K562 (cell line): ENCODE results near the gene SH3GL3. TPM values are rescaled to one million over a fixed set of nuclear protein-coding genes. Genes with fewer than 3 reads are reported as not detected.

ENCODE experiments used
- ATAC-seq: fragments of 200-7000 bp; cut with Tn5 transposase; 3 replicates; pipeline ENCODE4 v1.9.1; 2020; ENCODE audit warnings: moderate library complexity
- BruUV-seq: library from RNA; stranded (reverse); fragments of 400-500 nt; replicated peaks from 2 replicates; lab custom pipeline; 2021; lab: Mats Ljungman, UMichigan
- CTCF ChIA-PET: fragments of 300-600 bp; formaldehyde crosslinking; extraction: SDS; loops from one replicate; lab custom pipeline; 2021; ENCODE audit warnings: low intra/inter-chr PET ratio; lab: Yijun Ruan, JAX
- POLR2A ChIA-PET: fragments of 300-600, 350-650 bp; sonication (Branson Sonifier 250); formaldehyde crosslinking; extraction: SDS; loops from one replicate; lab custom pipeline; 2021; ENCODE audit warnings: antibody characterized with exemption, inconsistent platforms; lab: Yijun Ruan, JAX
- DNase-seq, 4 experiments: peaks; one replicate each; pipeline versions ENCODE4 v3.0.0 to v3.0.0-alpha.2; 2011 to 2018; ENCODE audit warnings: low spot score in 3 of 4, mixed read lengths in 3 of 4; ENCODE audit errors: extremely low read depth in 1 of 4
- FAIRE-seq: peaks from 2 replicates; lab custom pipeline; 2011; peaks lifted over from hg19 to GRCh38; lab: Jason Lieb, UNC
- H2AFZ ChIP-seq: 2 replicates; pipeline ENCODE4 v1.6.0; 2011; ENCODE audit warnings: low read depth, low read length, control low read depth, inconsistent platforms
- H3K27ac ChIP-seq: fragments of 200-600 bp; 3 replicates; pipeline ENCODE4 v1.8.0; 2011; ENCODE audit warnings: low read depth, mild to moderate bottlenecking, control low read depth, inconsistent platforms, low read length, moderate library complexity, mixed read lengths; ENCODE audit errors: extremely low read depth
- H3K27me3 ChIP-seq, 2 experiments: fragments of 300-600 bp in 1 of 2; 2 replicates in 1 of 2; 3 replicates in 1 of 2; pipeline versions ENCODE4 v1.6.0 to v1.8.0; 2011; ENCODE audit warnings: inconsistent platforms in 2 of 2, low read length in 2 of 2, mild to moderate bottlenecking in 1 of 2, mixed read lengths in 1 of 2, moderate library complexity in 1 of 2; ENCODE audit not compliant: control insufficient read depth in 2 of 2, insufficient read depth in 2 of 2
- H3K36me3 ChIP-seq: fragments of 300-600 bp; 3 replicates; pipeline ENCODE4 v1.8.0; 2011; ENCODE audit warnings: mild to moderate bottlenecking, low read length, inconsistent platforms; ENCODE audit not compliant: control insufficient read depth, insufficient read depth
- H3K4me1 ChIP-seq, 2 experiments: fragments of 200-600 bp in 1 of 2; replicated peaks in 1 of 2; 2 replicates in 1 of 2; 3 replicates in 1 of 2; pipeline versions ENCODE4 v1.5.1 to v1.8.0; 2011; ENCODE audit warnings: inconsistent platforms in 2 of 2, low read length in 2 of 2, mild to moderate bottlenecking in 1 of 2, mixed read lengths in 1 of 2, moderate library complexity in 1 of 2; ENCODE audit not compliant: control insufficient read depth in 2 of 2, insufficient read depth in 2 of 2
- H3K4me2 ChIP-seq: 2 replicates; pipeline ENCODE4 v1.6.1; 2011; ENCODE audit warnings: low read length, control low read depth, inconsistent platforms, mixed read lengths; ENCODE audit not compliant: insufficient read depth
- H3K4me3 ChIP-seq: fragments of 200-600 bp; sonication (generic), shearing (Covaris generic); 2 replicates; pipeline ENCODE4 v1.5.1; 2016; ENCODE audit warnings: control low read depth, inconsistent platforms
- H3K79me2 ChIP-seq: fragments of 200-600 bp; 3 replicates; pipeline ENCODE4 v1.8.0; 2011; ENCODE audit warnings: low read length, inconsistent platforms; ENCODE audit not compliant: control insufficient read depth, insufficient read depth
- H3K9ac ChIP-seq, 2 experiments: 2 replicates each; pipeline versions ENCODE4 v1.6.0 to v1.6.1; 2011; ENCODE audit warnings: low read depth in 2 of 2, low read length in 2 of 2, control low read depth in 1 of 2, inconsistent platforms in 1 of 2, mild to moderate bottlenecking in 1 of 2, mixed read lengths in 1 of 2; ENCODE audit not compliant: insufficient read depth in 1 of 2
- H3K9me1 ChIP-seq: one replicate; pipeline ENCODE4 v1.6.0; 2011; ENCODE audit warnings: inconsistent platforms, mild to moderate bottlenecking, low read length, moderate library complexity; ENCODE audit not compliant: control insufficient read depth, insufficient read depth
- H3K9me3 ChIP-seq: replicated peaks from 2 replicates; pipeline ENCODE4 v1.5.1; 2011; ENCODE audit warnings: low read depth, low read length, inconsistent platforms; ENCODE audit not compliant: control insufficient read depth, insufficient read depth
- H4K20me1 ChIP-seq: replicated peaks from 2 replicates; pipeline ENCODE4 v1.6.1; 2011; ENCODE audit warnings: low read length, inconsistent platforms, mixed read lengths; ENCODE audit not compliant: control insufficient read depth, insufficient read depth
- EGR1 ChIP-seq: fragments of 450-650 bp; conservative IDR thresholded peaks from 2 replicates; pipeline ENCODE4 v1.6.1; 2017; ENCODE audit warnings: mild to moderate bottlenecking
- EHMT2 ChIP-seq: fragments of 450-650 bp; IDR thresholded peaks from 2 replicates; pipeline ENCODE4 v1.6.1; 2018; ENCODE audit warnings: antibody characterized with exemption
- ESRRB ChIP-seq: fragments of 250-450 bp; sonication (Bioruptor Pico); IDR thresholded peaks from 2 replicates; pipeline ENCODE4 v1.5.0; 2020; ENCODE audit warnings: mild to moderate bottlenecking, moderate library complexity, borderline replicate concordance
- FOXK1 ChIP-seq: sonication (generic); formaldehyde crosslinking; IDR thresholded peaks from 2 replicates; pipeline ENCODE4 v1.8.0; 2022; ENCODE audit warnings: missing genetic modification reagents, mild to moderate bottlenecking, borderline replicate concordance
- HDAC3 ChIP-seq: fragments of 450-650 bp; IDR thresholded peaks from 2 replicates; pipeline ENCODE4 v1.6.1; 2018; ENCODE audit warnings: borderline replicate concordance, mild to moderate bottlenecking, moderate library complexity; ENCODE audit not compliant: partially characterized antibody
- MAFK ChIP-seq: IDR thresholded peaks from 2 replicates; pipeline ENCODE4 v1.6.1; 2011; ENCODE audit warnings: low read length, improper control_type of control experiment
- MECOM ChIP-seq: fragments of 250-450 bp; sonication (Bioruptor Pico); IDR thresholded peaks from 2 replicates; pipeline ENCODE4 v1.8.0; 2022; ENCODE audit warnings: inconsistent platforms
- NCOA6 ChIP-seq: fragments of 450-650 bp; IDR thresholded peaks from 2 replicates; pipeline ENCODE4 v1.6.1; 2017; ENCODE audit warnings: mild to moderate bottlenecking
- PCBP1 ChIP-seq: fragments of 200-400 bp; formaldehyde crosslinking; IDR thresholded peaks from 2 replicates; pipeline ENCODE4 v1.6.1; 2018; ENCODE audit warnings: mild to moderate bottlenecking, low read depth, low read length; ENCODE audit not compliant: poor library complexity, severe bottlenecking
- RB1 ChIP-seq: fragments of 450-650 bp; IDR thresholded peaks from 2 replicates; pipeline ENCODE4 v1.6.1; 2017; ENCODE audit warnings: low read depth, mild to moderate bottlenecking
- RCOR1 ChIP-seq, 2 experiments: IDR thresholded peaks; 2 replicates each; pipeline ENCODE4 v1.6.1; 2012; ENCODE audit warnings: low read depth in 2 of 2, low read length in 2 of 2, borderline replicate concordance in 1 of 2, improper control_type of control experiment in 1 of 2
- STAG1 ChIP-seq: sonication (generic); formaldehyde crosslinking; IDR thresholded peaks from 2 replicates; pipeline ENCODE4 v1.5.0; 2020; ENCODE audit warnings: missing genetic modification reagents, borderline replicate concordance
- ZNF232 ChIP-seq: sonication (generic); formaldehyde crosslinking; IDR thresholded peaks from 2 replicates; pipeline ENCODE4 v1.8.0; 2022; ENCODE audit warnings: mild to moderate bottlenecking, missing genetic modification reagents
- ZNF239 ChIP-seq: fragments of 250-450 bp; sonication (Bioruptor Pico); IDR thresholded peaks from 2 replicates; pipeline ENCODE4 v1.4.0; 2020; ENCODE audit warnings: mild to moderate bottlenecking
- ZNF655 ChIP-seq: fragments of 250-450 bp; sonication (Bioruptor Pico); IDR thresholded peaks from 2 replicates; pipeline ENCODE4 v1.5.0; 2021
- WGBS: fragments of 100-300 bp; shearing (Covaris generic); methylation state at CpG from one replicate; pipeline ENCODE4 v1.1.6; 2016; ENCODE audit warnings: low coverage, mixed read lengths; ENCODE audit not compliant: insufficient coverage; ENCODE audit errors: missing lambda C conversion rate; 5-methylcytosine and 5-hydroxymethylcytosine counted together
- in situ Hi-C: fragments of 300-500 bp; cut with MboI; formaldehyde crosslinking; loops from 4 replicates; pipeline ENCODE4 v1.15.0; 2018; ENCODE audit warnings: inconsistent platforms, mixed read lengths
- intact Hi-C: fragments of 100-400 bp; cut with micrococcal nuclease; formaldehyde crosslinking; loops from 2 replicates; pipeline ENCODE4 v1.14.2; 2022
- polyA plus RNA-seq, 8 experiments: library from polyadenylated mRNA; depleted of rRNA in 4 of 8; stranded (reverse) in 5 of 8; unstranded in 3 of 8; fragments of >200 nt; fragmentation: Nextera tagmentation in 2 of 8; fragmentation: Illumina TruSeq in 1 of 8; extraction: Ambion mirVana in 2 of 8; extraction: Trizol in 1 of 8; gene quantifications; 2 replicates each; pipeline versions ENCODE4 v1.2.1 to v1.2.3, GENCODE V29; 2011 to 2014; ENCODE audit warnings: inconsistent platforms in 1 of 8, missing spikeins in 1 of 8
- total RNA-seq, 7 experiments: library from RNA; depleted of rRNA in 6 of 7; stranded (reverse); fragments of >200 nt in 6 of 7; fragmentation: Illumina TruSeq in 2 of 7; extraction: Trizol in 2 of 7; gene quantifications; 2 replicates each; pipeline versions ENCODE4 v1.2.1 to v1.2.3, GENCODE V29; 2011 to 2021; ENCODE audit warnings: low replicate concordance in 1 of 7
- TF ChIP-seq, protein P1 (sequence below): sonication (generic); formaldehyde crosslinking; IDR thresholded peaks from 2 replicates; pipeline ENCODE4 v1.8.0; 2022; ENCODE audit warnings: missing genetic modification reagents, mild to moderate bottlenecking, borderline replicate concordance

Gene SH3GL3
- total and polyA plus RNA-seq, 9 of the 15 experiments (the other 6 are each of a cell fraction or from before 2014, with no cell fraction given) = 3.9 to 16.0 (median 9.7) TPM

- ATAC-seq (no peak), DNase-seq (no peak), FAIRE-seq (no peak)
- in situ Hi-C loops (no loop called here), intact Hi-C loops (no loop called here)
- POLR2A ChIA-PET = no interaction called here
- H2AFZ ChIP-seq = no peak overlapping the region
- H3K9me1 ChIP-seq = no peaks in the 10 kb centered on the region
- no peaks in the 10 kb centered on the region; the same call in 2 of the 3 replicates for H3K79me2 ChIP-seq
- H3K27ac ChIP-seq = no peak overlapping the region
- H3K36me3 ChIP-seq = no peaks in the 10 kb centered on the region
- no peaks in the 10 kb centered on the region for H4K20me1 ChIP-seq
- no peak overlapping the region for H3K9ac ChIP-seq
- H3K9me3 ChIP-seq = peaks cover 4% of the 10 kb centered on the region; the same call in 1 of the 2 replicates
- WGBS = 24% methylated on average over 4 of the region's 4 CpGs
- H3K4me2 ChIP-seq = no peak overlapping the region
- no TSS peak for BruUV-seq
- no peak for TF ChIP-seq FOXK1 (CRISPR knock-in tag)
- no peak for TF ChIP-seq RCOR1 (IDR thresholded peaks at IDR 0.05; ENCODE audit: borderline replicate concordance in 1 of 2, low read depth in 2 of 2, low read length in 2 of 2)
- TF ChIP-seq ZNF232 (CRISPR knock-in tag) = no peak
- no peak for TF ChIP-seq STAG1 (CRISPR knock-in tag)
- H3K27me3 ChIP-seq = no peaks in the 10 kb centered on the region
- CTCF ChIA-PET = no interaction called here
- H3K4me1 ChIP-seq = no peaks in the 10 kb centered on the region; a peak in 1 of 5 replicates
- no peak overlapping the region for H3K4me3 ChIP-seq
These were observed 86.3 kb downstream of the SH3GL3 start for GRCh38 chr15:83533410-83533962.

- ChIA-PET CTCF (no interaction called here), POLR2A (interaction anchor here (0.7 kb wide), 1 partner anchor 16 kb away, joined by 4 read pairs; no protein-coding TSS in a partner anchor)
- 55% methylated on average over 2 of the region's 2 CpGs for WGBS
- Histone ChIP-seq H3K4me2 (no peak overlapping the region), H2AFZ (no peak overlapping the region), H3K9ac (no peak overlapping the region), H4K20me1 (no peaks in the 10 kb centered on the region), H3K9me1 (no peaks in the 10 kb centered on the region), H3K79me2 (no peaks in the 10 kb centered on the region; the same call in 2 of the 3 replicates), H3K36me3 (no peaks in the 10 kb centered on the region), H3K4me1 (no peaks in the 10 kb centered on the region; a peak in 1 of 5 replicates), H3K27ac (no peak overlapping the region), H3K27me3 (no peaks in the 10 kb centered on the region), H3K9me3 (no peaks in the 10 kb centered on the region), H3K4me3 (no peak overlapping the region)
- DNase-seq = no peak
- in situ Hi-C loops (no loop called here), intact Hi-C loops (no loop called here)
- ATAC-seq = no peak
- FAIRE-seq = no peak
- no TSS peak for BruUV-seq
- TF ChIP-seq NCOA6 (no peak), PCBP1 (no peak), MECOM (no peak), ESRRB (CRISPR knock-in tag) (no peak), ZNF239 (CRISPR knock-in tag) (no peak), MAFK (no peak), ZNF655 (CRISPR knock-in tag) (no peak), HDAC3 (no peak), EHMT2 (no peak), EGR1 (no peak), RB1 (no peak)
- TF ChIP-seq, protein P1, sequence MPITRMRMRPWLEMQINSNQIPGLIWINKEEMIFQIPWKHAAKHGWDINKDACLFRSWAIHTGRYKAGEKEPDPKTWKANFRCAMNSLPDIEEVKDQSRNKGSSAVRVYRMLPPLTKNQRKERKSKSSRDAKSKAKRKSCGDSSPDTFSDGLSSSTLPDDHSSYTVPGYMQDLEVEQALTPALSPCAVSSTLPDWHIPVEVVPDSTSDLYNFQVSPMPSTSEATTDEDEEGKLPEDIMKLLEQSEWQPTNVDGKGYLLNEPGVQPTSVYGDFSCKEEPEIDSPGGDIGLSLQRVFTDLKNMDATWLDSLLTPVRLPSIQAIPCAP (CRISPR knock-in tag) = no peak
These were observed 90.5 kb downstream of the SH3GL3 start for GRCh38 chr15:83537606-83538005.
